Prostate gland (tissue), 2 donors: Measurements from ENCODE around the gene WDR59. TPM values are rescaled to one million over a fixed set of nuclear protein-coding genes. Genes with fewer than 3 reads are reported as not detected.

ENCODE experiments used
- DNase-seq: peaks from one replicate; pipeline ENCODE4 v3.0.0-alpha.2; 2019; ENCODE audit warnings: low spot score
- H3K27ac ChIP-seq, 2 donors: fragments of 200-600 bp; sonication (generic); 2 replicates each; pipeline ENCODE4 v1.5.1; 2017 to 2019
- H3K27me3 ChIP-seq: fragments of 200-600 bp; sonication (generic); replicated peaks from 2 replicates; pipeline ENCODE4 v1.5.1; 2019; ENCODE audit not compliant: insufficient read depth
- H3K36me3 ChIP-seq, 2 donors: fragments of 200-600 bp; sonication (generic); 1 replicate in 1 of 2; 2 replicates in 1 of 2; pipeline versions ENCODE4 v1.5.1 to v1.8.1; 2017 to 2019
- H3K4me1 ChIP-seq: fragments of 200-600 bp; sonication (generic); replicated peaks from 2 replicates; pipeline ENCODE4 v1.5.1; 2019
- H3K4me3 ChIP-seq, 2 donors: fragments of 200-600 bp; sonication (generic); 2 replicates each; pipeline ENCODE4 v1.5.1; 2017 to 2019
- H3K9me3 ChIP-seq: fragments of 200-600 bp; sonication (generic); 2 replicates; pipeline ENCODE4 v1.5.1; 2017
- CTCF ChIP-seq, 4 experiments: fragments of 200-600 bp in 2 of 4; fragments of 450-650 bp in 2 of 4; sonication (generic) in 2 of 4; IDR thresholded peaks; 1 replicate in 3 of 4; 2 replicates in 1 of 4; pipeline ENCODE4 v1.5.1; 2016 to 2019; ENCODE audit warnings: antibody characterized with exemption in 4 of 4, mild to moderate bottlenecking in 2 of 4, moderate library complexity in 2 of 4
- POLR2A ChIP-seq: fragments of 450-650 bp; IDR thresholded peaks from one replicate; pipeline ENCODE4 v1.6.1; 2016; ENCODE audit warnings: antibody characterized with exemption, mild to moderate bottlenecking
- POLR2AphosphoS5 ChIP-seq: sonication (generic); formaldehyde crosslinking; IDR thresholded peaks from one replicate; pipeline ENCODE4 v1.6.1; 2017; ENCODE audit warnings: antibody characterized with exemption
- WGBS: methylation state at CpG from one replicate; pipeline ENCODE4 v1.1.5; 2018; 5-methylcytosine and 5-hydroxymethylcytosine counted together
- intact Hi-C: fragments of 100-400 bp; cut with DNase I; formaldehyde crosslinking; loops from one replicate; pipeline ENCODE4 v1.14.2; 2022
- total RNA-seq, 2 donors: library from RNA; depleted of rRNA; stranded (reverse); fragments of >200 nt; gene quantifications; one replicate each; pipeline ENCODE4 v1.1.0, GENCODE V29; 2016

The WDR59 gene
- total RNA-seq, 2 donors from 2014 or later = 38.5 to 62.6 TPM

DNA sequence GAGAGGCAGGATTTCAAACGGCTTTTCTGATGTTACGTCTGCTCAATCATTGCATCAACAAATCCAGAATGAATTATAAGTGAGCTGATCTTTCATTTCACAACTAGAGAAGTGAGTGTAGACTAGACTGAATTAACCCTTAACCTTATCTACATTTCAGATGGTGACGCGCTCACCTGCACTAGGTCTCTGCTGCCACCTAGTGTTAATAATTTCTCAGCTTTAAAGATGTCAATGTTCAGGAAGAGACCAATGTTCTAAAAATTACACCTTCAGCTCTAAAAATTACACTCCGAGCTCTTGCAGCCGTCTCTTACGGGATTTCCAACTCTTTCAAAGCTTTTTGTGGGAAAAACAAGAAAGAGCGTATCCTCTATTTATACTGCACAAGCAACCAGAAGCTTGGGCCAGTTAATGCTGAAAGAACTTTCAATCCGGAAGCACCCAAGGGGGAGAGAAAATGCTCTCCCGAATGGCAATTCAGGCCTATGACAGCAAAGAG lies 122.1 kb downstream of the WDR59 start:
- Histone ChIP-seq H3K36me3 (no peaks in the 10 kb centered on the region), H3K9me3 (no peaks in the 10 kb centered on the region), H3K4me3 (no peak overlapping the region), H3K27me3 (no peaks in the 10 kb centered on the region), H3K4me1 (no peaks in the 10 kb centered on the region), H3K27ac (no peak overlapping the region)
- TF ChIP-seq POLR2A = no peak
- TF ChIP-seq CTCF (IDR thresholded peaks at IDR 0.05) = peak; percentile 73 to 90 (median 88)
- TF ChIP-seq POLR2AphosphoS5 = no peak
- 24% methylated on average over 10 of the region's 10 CpGs for WGBS
- peak; percentile 7 for DNase-seq
- intact Hi-C loops = loop anchor here (1.0 to 5.0 kb wide), 2 partner anchors 49 to 155 kb away; no protein-coding TSS in a partner anchor

GRCh38 chr16:74852500-74852875 lies 132.4 kb downstream of the WDR59 start:
- Histone ChIP-seq H3K4me3 (no peak overlapping the region), H3K9me3 (no peaks in the 10 kb centered on the region), H3K27me3 (no peaks in the 10 kb centered on the region), H3K27ac (no peak overlapping the region), H3K4me1 (no peaks in the 10 kb centered on the region), H3K36me3 (no peaks in the 10 kb centered on the region)
- intact Hi-C loops = no loop called here
- TF ChIP-seq CTCF (IDR thresholded peaks at IDR 0.05) (no peak), POLR2A (no peak), POLR2AphosphoS5 (no peak)
- 64% methylated on average over 4 of the region's 4 CpGs for WGBS
- DNase-seq = no peak

DNA sequence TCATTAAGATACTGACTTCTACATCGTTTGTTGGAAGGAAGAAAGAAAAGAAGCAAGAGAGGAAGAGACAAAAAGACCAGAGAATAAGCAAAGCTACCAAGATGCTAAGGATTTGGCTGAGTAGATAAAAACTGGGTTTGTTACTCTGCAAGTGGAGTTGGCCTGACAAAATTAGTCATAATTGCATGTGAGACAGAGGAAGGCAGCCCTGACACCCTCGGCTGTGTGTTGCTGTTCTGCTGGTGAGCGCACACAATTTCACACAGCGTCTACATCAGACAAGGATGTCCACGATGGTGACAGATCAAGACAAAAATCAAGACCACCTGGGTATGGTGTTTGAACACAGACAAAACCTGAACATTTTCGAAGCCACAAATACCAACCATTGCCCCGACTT lies 134.9 kb downstream of the WDR59 start:
- TF ChIP-seq POLR2AphosphoS5 (no peak), CTCF (IDR thresholded peaks at IDR 0.05) (no peak)
- Histone ChIP-seq H3K4me3 (no peak overlapping the region), H3K36me3 (no peaks in the 10 kb centered on the region), H3K9me3 (no peaks in the 10 kb centered on the region), H3K4me1 (no peaks in the 10 kb centered on the region), H3K27me3 (no peaks in the 10 kb centered on the region), H3K27ac (no peak overlapping the region)
- intact Hi-C loops = no loop called here
- no peak for DNase-seq
- WGBS = 80% methylated on average over 7 of the region's 7 CpGs

DNA sequence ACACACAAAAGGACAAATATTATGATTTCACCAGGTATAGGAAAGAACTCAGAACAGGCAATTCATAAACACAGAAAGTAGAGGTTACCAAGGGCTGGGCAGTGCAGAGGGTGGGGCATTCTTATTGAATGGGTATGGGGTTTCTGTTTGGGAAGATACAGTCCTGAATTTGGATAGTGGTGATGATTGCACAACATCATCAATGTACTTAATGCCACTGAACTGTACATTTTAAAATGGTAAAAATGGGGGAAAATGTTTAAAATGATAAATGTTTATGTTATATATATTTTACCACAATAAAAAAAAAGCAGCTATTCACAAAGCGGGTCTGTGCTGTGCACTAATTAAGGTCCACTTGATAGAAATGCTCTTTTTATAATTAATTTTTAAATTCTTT lies 137.7 kb downstream of the WDR59 start:
- TF ChIP-seq POLR2AphosphoS5 = no peak
- Histone ChIP-seq H3K36me3 (no peaks in the 10 kb centered on the region), H3K4me1 (no peaks in the 10 kb centered on the region), H3K27ac (no peak overlapping the region), H3K9me3 (no peaks in the 10 kb centered on the region), H3K4me3 (no peak overlapping the region), H3K27me3 (no peaks in the 10 kb centered on the region)
- no peak for DNase-seq
- intact Hi-C loops = no loop called here
- 98% methylated on average over 1 of the region's 1 CpG for WGBS

DNA sequence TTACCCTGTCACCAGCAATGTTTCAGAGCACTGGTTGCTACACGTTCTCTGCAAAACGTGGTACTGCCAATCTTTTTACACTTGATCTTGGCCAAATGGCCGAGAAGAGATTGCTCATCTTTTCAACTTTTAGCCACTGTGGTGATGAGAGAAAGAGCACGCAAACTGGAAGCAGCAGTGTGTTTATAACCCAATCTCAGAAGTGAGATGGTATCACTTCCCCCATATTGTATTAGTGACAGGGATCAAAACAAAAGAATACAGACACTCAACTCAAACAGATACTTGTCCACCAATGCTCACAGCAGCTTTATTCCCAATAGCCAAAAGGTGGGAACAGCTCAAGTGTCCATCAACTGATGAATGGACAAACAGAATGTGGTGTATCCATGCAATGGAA lies 138.2 kb downstream of the WDR59 start:
- no peaks in the 10 kb centered on the region for H3K36me3 ChIP-seq
- H3K4me1 ChIP-seq = no peaks in the 10 kb centered on the region
- 84% methylated on average over 4 of the region's 4 CpGs for WGBS
- no peak overlapping the region for H3K27ac ChIP-seq
- no peak overlapping the region for H3K4me3 ChIP-seq
- no peaks in the 10 kb centered on the region for H3K27me3 ChIP-seq
- no peak for TF ChIP-seq POLR2AphosphoS5
- TF ChIP-seq CTCF (IDR thresholded peaks at IDR 0.05) = no peak
- TF ChIP-seq POLR2A = no peak
- intact Hi-C loops = no loop called here
- H3K9me3 ChIP-seq = no peaks in the 10 kb centered on the region
- DNase-seq = no peak
